Vagina (tissue), 2 donors: ENCODE data around the gene SEMA4C. TPM values are rescaled to one million over a fixed set of nuclear protein-coding genes. Genes with fewer than 3 reads are reported as not detected.
A peak's percentile ranks its signal among the peaks of the same experiment; 100 is the strongest.

Experiments
- DNase-seq, 2 donors: peaks; one replicate each; pipeline ENCODE4 v3.0.0-alpha.2; 2017; ENCODE audit errors: extremely low spot score in 2 of 2
- H3K27ac ChIP-seq: fragments of 200-600 bp; sonication (generic); one replicate; pipeline ENCODE4 v1.5.1; 2019
- H3K27me3 ChIP-seq: fragments of 200-600 bp; sonication (generic); one replicate; pipeline ENCODE4 v1.5.1; 2019
- H3K36me3 ChIP-seq, 2 donors: fragments of 200-600 bp; sonication (generic); one replicate each; pipeline ENCODE4 v1.5.1; 2017 to 2019
- H3K4me1 ChIP-seq: fragments of 200-600 bp; sonication (generic); one replicate; pipeline ENCODE4 v1.5.1; 2019
- H3K4me3 ChIP-seq, 2 donors: fragments of 200-600 bp; sonication (generic); 1 replicate in 1 of 2; 2 replicates in 1 of 2; pipeline ENCODE4 v1.5.1; 2016 to 2019
- H3K9me3 ChIP-seq: fragments of 200-600 bp; sonication (generic); one replicate; pipeline ENCODE4 v1.5.1; 2019
- CTCF ChIP-seq, 3 experiments: fragments of 450-650 bp in 2 of 3; fragments of 200-600 bp in 1 of 3; sonication (generic) in 1 of 3; IDR thresholded peaks; one replicate each; pipeline ENCODE4 v1.5.1; 2017 to 2019; ENCODE audit warnings: antibody characterized with exemption in 3 of 3, mild to moderate bottlenecking in 2 of 3, moderate library complexity in 2 of 3
- POLR2A ChIP-seq, 2 donors: fragments of 450-650 bp; IDR thresholded peaks; one replicate each; pipeline ENCODE4 v1.6.1; 2017; ENCODE audit warnings: antibody characterized with exemption in 2 of 2, mild to moderate bottlenecking in 2 of 2, moderate library complexity in 2 of 2
- POLR2AphosphoS5 ChIP-seq, 2 donors: sonication (generic); formaldehyde crosslinking; IDR thresholded peaks; one replicate each; pipeline ENCODE4 v1.9.0; 2017; ENCODE audit warnings: antibody characterized with exemption in 2 of 2, mild to moderate bottlenecking in 2 of 2, low read depth in 1 of 2; ENCODE audit not compliant: insufficient read depth in 1 of 2
- intact Hi-C: fragments of 100-400 bp; cut with DNase I; formaldehyde crosslinking; loops from one replicate; pipeline ENCODE4 v1.15.1; 2023
- total RNA-seq: library from RNA; depleted of rRNA; stranded (reverse); fragments of >200 nt; gene quantifications from one replicate; pipeline ENCODE4 v1.2.3, GENCODE V29; 2016

Gene SEMA4C
- total RNA-seq, 1 donor from 2014 or later = 60.6 TPM

- no peaks in the 10 kb centered on the region for H3K9me3 ChIP-seq
- peak within 1 kb of the TSS; percentile 90 for H3K27ac ChIP-seq
- peaks cover 62% of the 10 kb centered on the region for H3K4me1 ChIP-seq
- peak in 1 of 2 donors; percentile 94 for DNase-seq
- intact Hi-C loops = loop anchor here (5.0 kb wide), 1 partner anchor 54 kb away; the partner anchor contains the start of gene CNNM4
- TF ChIP-seq CTCF (IDR thresholded peaks at IDR 0.05) (peak in 2 of 3 experiments; percentile 56 to 60), POLR2AphosphoS5 (IDR thresholded peaks at IDR 0.05; ENCODE audit: insufficient read depth in 1 of 2, low read depth in 1 of 2) (peak in 1 of 2 donors; percentile 50), POLR2A (IDR thresholded peaks at IDR 0.05) (peak in 1 of 2 donors; percentile 65)
- H3K4me3 ChIP-seq = peak within 1 kb of the TSS; percentile 71 to 73
- H3K36me3 ChIP-seq = no peaks in the 10 kb centered on the region
- H3K27me3 ChIP-seq = no peaks in the 10 kb centered on the region
Observed at GRCh38 chr2:96816127-96816835, 53.6 kb downstream of the SEMA4C start, which contains the start of gene CNNM3. CNNM3 (plus strand) TSS chr2:96816268; CDS start chr2:96816278, 10 bp downstream.

- no peaks in the 10 kb centered on the region for H3K27me3 ChIP-seq
- peaks cover 54% of the 10 kb centered on the region for H3K4me1 ChIP-seq
- DNase-seq = no peak
- TF ChIP-seq POLR2A (IDR thresholded peaks at IDR 0.05) (no peak), POLR2AphosphoS5 (IDR thresholded peaks at IDR 0.05; ENCODE audit: insufficient read depth in 1 of 2, low read depth in 1 of 2) (peak in 1 of 2 donors; percentile 57)
- intact Hi-C loops = loop anchor here (5.0 kb wide), 1 partner anchor 53 kb away; the partner anchor contains the start of gene CNNM4
- H3K27ac ChIP-seq = peak overlapping the region; percentile 90
- H3K4me3 ChIP-seq = peak overlapping the region; percentile 71 to 73
- no peaks in the 10 kb centered on the region for H3K36me3 ChIP-seq
- no peaks in the 10 kb centered on the region for H3K9me3 ChIP-seq
Observed at GRCh38 chr2:96815326-96816126, 54.4 kb downstream of the SEMA4C start.

- intact Hi-C loops = no loop called here
- Histone ChIP-seq H3K4me3 (no peak overlapping the region), H3K9me3 (no peaks in the 10 kb centered on the region), H3K27ac (no peak overlapping the region), H3K27me3 (no peaks in the 10 kb centered on the region), H3K36me3 (peaks cover 0 to 14% of the 10 kb centered on the region in 2 donors), H3K4me1 (peaks cover 36% of the 10 kb centered on the region)
- DNase-seq = no peak
- no peak for TF ChIP-seq CTCF (IDR thresholded peaks at IDR 0.05)
- TF ChIP-seq POLR2A (IDR thresholded peaks at IDR 0.05) = no peak
- TF ChIP-seq POLR2AphosphoS5 (IDR thresholded peaks at IDR 0.05; ENCODE audit: insufficient read depth in 1 of 2, low read depth in 1 of 2) = no peak
Observed at GRCh38 chr2:96813656-96814055, 56.2 kb downstream of the SEMA4C start.

GRCh38 chr2:96811917-96812316 lies 58.0 kb downstream of the SEMA4C start:
- peaks cover 0 to 17% of the 10 kb centered on the region in 2 donors for H3K36me3 ChIP-seq
- TF ChIP-seq POLR2AphosphoS5 (IDR thresholded peaks at IDR 0.05; ENCODE audit: insufficient read depth in 1 of 2, low read depth in 1 of 2) = no peak
- no peak for TF ChIP-seq CTCF (IDR thresholded peaks at IDR 0.05)
- no peak for TF ChIP-seq POLR2A (IDR thresholded peaks at IDR 0.05)
- no peaks in the 10 kb centered on the region for H3K27me3 ChIP-seq
- H3K27ac ChIP-seq = no peak overlapping the region
- no peak overlapping the region for H3K4me3 ChIP-seq
- no peak for DNase-seq
- H3K4me1 ChIP-seq = peaks cover 18% of the 10 kb centered on the region
- intact Hi-C loops = no loop called here
- no peaks in the 10 kb centered on the region for H3K9me3 ChIP-seq

GRCh38 chr2:96810783-96811192 lies 59.1 kb downstream of the SEMA4C start:
- Histone ChIP-seq H3K27ac (no peak overlapping the region), H3K4me1 (peaks cover 18% of the 10 kb centered on the region), H3K9me3 (no peaks in the 10 kb centered on the region), H3K4me3 (no peak overlapping the region), H3K27me3 (no peaks in the 10 kb centered on the region), H3K36me3 (peaks cover 0 to 17% of the 10 kb centered on the region in 2 donors)
- TF ChIP-seq CTCF (IDR thresholded peaks at IDR 0.05) (no peak), POLR2A (IDR thresholded peaks at IDR 0.05) (no peak), POLR2AphosphoS5 (IDR thresholded peaks at IDR 0.05; ENCODE audit: insufficient read depth in 1 of 2, low read depth in 1 of 2) (no peak)
- no peak for DNase-seq
- intact Hi-C loops = no loop called here
